Neuron (in vitro differentiated cells): ENCODE results near the gene NPVF.

Source experiments
- H2AFZ ChIP-seq: one replicate; pipeline ENCODE4 v1.6.1; 2013; ENCODE audit warnings: low read depth, mild to moderate bottlenecking, inconsistent platforms, low read length, moderate library complexity
- H3K27me3 ChIP-seq: one replicate; pipeline ENCODE4 v1.6.1; 2013; ENCODE audit warnings: low read length; ENCODE audit not compliant: insufficient read depth
- H3K36me3 ChIP-seq: one replicate; pipeline ENCODE4 v1.6.1; 2013; ENCODE audit warnings: low read length; ENCODE audit not compliant: insufficient read depth
- H3K4me1 ChIP-seq: one replicate; pipeline ENCODE4 v1.6.1; 2013; ENCODE audit warnings: low read length; ENCODE audit not compliant: insufficient read depth
- H3K4me3 ChIP-seq: 2 replicates; pipeline ENCODE4 v1.5.1; 2013; ENCODE audit warnings: mild to moderate bottlenecking, low read length, moderate library complexity
- H3K9me3 ChIP-seq: one replicate; pipeline ENCODE4 v1.6.1; 2013; ENCODE audit warnings: low read length

Gene NPVF, protein sequence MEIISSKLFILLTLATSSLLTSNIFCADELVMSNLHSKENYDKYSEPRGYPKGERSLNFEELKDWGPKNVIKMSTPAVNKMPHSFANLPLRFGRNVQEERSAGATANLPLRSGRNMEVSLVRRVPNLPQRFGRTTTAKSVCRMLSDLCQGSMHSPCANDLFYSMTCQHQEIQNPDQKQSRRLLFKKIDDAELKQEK

DNA sequence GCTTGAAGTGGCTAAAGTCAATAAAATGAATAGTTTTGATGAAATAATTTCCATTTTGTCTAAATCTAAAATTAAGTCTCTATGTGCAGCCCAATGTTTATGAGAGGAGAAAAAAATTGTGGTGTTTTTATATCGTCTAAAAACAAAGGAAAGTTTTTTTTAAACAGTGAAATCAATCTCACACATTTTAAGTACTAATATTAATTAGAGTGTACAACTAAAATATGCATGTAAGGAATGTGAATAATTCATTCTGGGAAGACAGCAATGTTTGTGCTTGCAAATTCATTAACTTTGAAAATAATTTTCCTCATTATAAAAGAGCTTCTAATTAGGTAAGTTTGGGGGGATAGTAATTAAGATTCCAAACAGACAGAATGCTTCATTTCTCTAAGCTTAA, at the start of gene NPVF:
NPVF (minus strand) TSS at position 101 of the 400 bp plus-strand sequence; CDS start at position 54, 47 bp downstream.
- Histone ChIP-seq H3K4me1 (peaks cover 9% of the 10 kb centered on the region), H3K4me3 (no peak within 1 kb of the TSS), H3K36me3 (no peaks in the 10 kb centered on the region), H2AFZ (no peak within 1 kb of the TSS), H3K27me3 (peaks cover 8% of the 10 kb centered on the region), H3K9me3 (no peaks in the 10 kb centered on the region)

DNA sequence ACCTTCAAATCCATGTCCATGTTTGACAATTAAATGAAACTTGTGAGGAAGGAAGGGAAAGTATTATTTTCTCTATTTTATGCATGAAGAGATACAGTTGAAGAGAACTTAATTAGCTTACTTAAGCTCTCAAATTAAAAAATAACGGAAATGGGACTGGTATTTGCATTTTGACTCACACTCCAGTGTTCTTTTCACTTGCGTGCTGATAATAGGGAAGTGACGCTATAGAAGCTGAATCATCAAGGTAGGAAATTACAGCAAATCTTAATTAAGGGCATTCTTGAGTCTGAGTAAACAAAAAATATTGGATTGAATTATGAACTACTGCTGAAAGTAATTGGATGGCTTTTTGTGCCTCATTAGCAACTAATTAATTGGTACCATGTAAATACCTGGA, 44.0 kb upstream of the NPVF start:
- H3K4me1 ChIP-seq: no peaks in the 10 kb centered on the region
- no peaks in the 10 kb centered on the region for H3K36me3 ChIP-seq
- H3K27me3 ChIP-seq: peaks cover 8% of the 10 kb centered on the region
- H3K4me3 ChIP-seq: no peak overlapping the region
- no peak overlapping the region for H2AFZ ChIP-seq
- H3K9me3 ChIP-seq: no peaks in the 10 kb centered on the region

DNA sequence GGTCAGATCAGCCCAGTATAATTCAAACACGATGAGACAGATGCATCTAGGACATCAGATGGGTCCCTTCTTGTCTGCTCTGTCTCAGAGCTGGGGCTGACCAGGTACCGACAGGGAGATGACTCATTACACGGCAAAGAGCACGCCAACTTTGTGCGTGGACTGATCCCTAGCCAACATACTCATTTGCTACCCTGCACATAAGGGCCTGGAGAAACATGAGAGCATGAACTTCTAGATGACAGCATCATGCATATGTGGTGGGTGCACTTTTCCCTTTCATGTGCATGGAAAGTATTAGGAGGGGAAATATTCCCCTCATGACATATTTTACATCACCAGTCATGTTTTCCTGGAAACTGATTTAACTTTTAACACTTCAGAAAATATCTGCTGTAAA, 35.1 kb upstream of the NPVF start:
- Histone ChIP-seq H3K9me3 (no peaks in the 10 kb centered on the region), H2AFZ (no peak overlapping the region), H3K36me3 (no peaks in the 10 kb centered on the region), H3K4me3 (no peak overlapping the region), H3K4me1 (peaks cover 8% of the 10 kb centered on the region), H3K27me3 (no peaks in the 10 kb centered on the region)

DNA sequence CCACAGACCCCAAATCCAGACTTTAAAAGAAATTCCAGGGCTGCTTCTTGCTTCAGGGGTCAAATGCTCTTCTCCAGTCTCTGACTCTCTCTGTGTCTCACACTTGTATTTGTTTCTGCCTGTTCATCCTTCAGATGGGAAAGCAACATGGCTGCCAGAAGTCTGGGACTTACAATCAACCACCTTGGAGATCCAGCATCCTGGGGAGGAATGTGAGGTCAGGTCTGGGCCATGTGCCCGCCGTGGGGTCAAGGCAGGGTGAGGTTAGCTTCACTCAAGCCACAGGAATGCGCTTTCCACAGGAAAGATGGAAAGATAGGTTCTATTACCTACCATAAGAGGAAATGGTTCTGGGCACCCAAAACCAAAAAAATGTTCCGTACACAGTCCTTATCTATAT, 34.3 kb upstream of the NPVF start:
- H3K4me1 ChIP-seq: peaks cover 8% of the 10 kb centered on the region
- no peak overlapping the region for H3K4me3 ChIP-seq
- H2AFZ ChIP-seq: no peak overlapping the region
- no peaks in the 10 kb centered on the region for H3K27me3 ChIP-seq
- H3K36me3 ChIP-seq: no peaks in the 10 kb centered on the region
- H3K9me3 ChIP-seq: no peaks in the 10 kb centered on the region

DNA sequence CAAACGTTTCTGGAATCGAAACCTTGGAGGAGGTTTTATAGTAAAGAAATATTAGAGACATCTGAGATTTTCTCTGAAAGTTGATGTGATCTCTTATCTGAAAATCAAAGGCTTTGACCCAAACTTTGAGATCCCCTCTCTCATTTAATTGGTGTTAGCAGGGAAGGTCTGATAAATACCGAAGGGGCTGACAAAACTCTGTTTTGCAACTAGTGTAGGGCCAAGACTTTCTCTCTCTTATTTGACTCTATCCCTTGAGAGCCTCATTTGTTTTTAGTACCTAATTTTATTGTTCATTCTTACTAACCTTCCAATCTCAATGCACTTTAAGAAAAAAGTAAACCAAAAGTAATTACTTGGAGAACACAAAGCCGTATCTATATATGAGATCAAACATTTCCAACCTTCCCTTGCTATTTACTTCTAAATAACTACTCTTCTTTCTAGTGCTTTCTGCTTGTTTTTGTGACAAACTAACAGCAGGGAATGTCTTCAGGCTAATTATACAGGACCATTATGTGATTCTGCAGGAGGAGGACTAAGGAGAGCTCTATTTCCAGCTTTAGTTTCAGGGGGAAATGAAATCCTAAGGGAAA, 33.4 kb upstream of the NPVF start:
- H3K4me1 ChIP-seq: peaks cover 8% of the 10 kb centered on the region
- H3K9me3 ChIP-seq: no peaks in the 10 kb centered on the region

DNA sequence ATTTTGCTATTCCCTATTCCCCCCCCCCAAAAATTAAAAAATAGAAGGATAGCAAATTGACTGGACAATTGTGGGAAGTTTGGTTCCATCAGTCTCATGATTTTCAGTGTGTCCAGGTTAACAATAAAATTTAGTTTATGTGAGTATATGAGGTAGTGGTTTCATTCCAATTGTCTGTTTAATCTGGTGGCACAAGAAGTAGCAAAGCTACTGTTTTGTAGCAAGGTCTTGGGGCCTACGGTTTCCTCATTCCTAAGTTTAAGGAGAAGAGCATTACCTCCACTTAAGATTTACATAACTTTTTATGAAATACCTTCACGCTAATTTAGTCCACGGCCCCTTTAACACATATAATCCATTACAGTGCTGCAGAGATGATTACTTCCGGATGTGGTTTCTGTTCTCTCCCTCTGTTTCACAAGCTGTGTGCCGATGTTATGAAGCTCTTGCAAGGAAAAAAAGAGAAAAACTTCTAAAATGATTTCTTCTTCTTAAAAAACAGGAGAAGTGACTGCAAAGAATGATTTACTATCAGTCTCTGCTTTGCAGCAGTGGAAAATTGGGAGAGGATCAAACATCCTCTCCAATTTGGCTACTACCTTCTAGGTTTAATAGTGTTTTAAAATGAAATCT, 32.7 kb upstream of the NPVF start:
- peaks cover 13% of the 10 kb centered on the region for H3K4me1 ChIP-seq
- no peaks in the 10 kb centered on the region for H3K27me3 ChIP-seq
- H3K4me3 ChIP-seq: no peak overlapping the region
- H3K36me3 ChIP-seq: no peaks in the 10 kb centered on the region
- no peaks in the 10 kb centered on the region for H3K9me3 ChIP-seq
- no peak overlapping the region for H2AFZ ChIP-seq

More for the DNA sequence above, 33.4 kb upstream of the NPVF start:
- H3K4me3 ChIP-seq: no peak overlapping the region
- H2AFZ ChIP-seq: no peak overlapping the region
- H3K27me3 ChIP-seq: no peaks in the 10 kb centered on the region
- no peaks in the 10 kb centered on the region for H3K36me3 ChIP-seq

DNA sequence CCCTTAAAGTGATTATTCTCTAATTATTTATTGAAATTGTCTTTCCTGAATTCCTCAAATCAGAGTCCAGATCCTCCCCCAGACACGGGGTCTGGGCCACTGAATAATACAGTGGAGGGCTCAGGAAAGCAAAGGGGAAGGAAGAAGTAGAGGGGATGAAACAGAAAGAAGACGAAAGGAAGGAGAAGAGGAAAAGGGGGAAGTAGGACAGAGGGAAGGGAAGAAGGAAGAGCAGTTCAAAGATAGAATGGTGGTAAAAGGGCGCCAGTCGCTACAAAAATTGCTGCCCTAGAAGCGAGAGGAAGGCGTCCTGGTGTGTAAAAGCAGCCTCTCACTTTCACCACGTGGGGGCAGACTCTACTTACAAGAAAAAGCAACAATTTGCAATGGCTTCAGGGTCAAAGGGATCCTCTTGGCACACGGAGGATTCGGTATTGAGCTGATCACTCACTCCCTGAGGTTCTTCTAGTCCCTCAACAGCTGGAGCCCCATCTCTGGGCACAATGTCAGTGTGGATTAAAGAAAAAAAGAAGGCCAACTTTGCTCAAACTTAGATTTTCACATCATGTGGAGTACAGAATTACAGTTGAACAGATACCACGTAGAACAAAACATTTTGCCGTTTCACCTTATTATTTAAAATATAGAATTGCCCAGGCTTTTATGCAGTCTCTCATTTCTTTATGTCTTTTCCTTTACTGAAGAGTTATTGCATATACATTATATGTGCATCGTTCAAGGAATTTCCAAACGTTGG, 31.4 kb upstream of the NPVF start:
- Histone ChIP-seq H3K27me3 (no peaks in the 10 kb centered on the region), H3K4me1 (peaks cover 20% of the 10 kb centered on the region)

DNA sequence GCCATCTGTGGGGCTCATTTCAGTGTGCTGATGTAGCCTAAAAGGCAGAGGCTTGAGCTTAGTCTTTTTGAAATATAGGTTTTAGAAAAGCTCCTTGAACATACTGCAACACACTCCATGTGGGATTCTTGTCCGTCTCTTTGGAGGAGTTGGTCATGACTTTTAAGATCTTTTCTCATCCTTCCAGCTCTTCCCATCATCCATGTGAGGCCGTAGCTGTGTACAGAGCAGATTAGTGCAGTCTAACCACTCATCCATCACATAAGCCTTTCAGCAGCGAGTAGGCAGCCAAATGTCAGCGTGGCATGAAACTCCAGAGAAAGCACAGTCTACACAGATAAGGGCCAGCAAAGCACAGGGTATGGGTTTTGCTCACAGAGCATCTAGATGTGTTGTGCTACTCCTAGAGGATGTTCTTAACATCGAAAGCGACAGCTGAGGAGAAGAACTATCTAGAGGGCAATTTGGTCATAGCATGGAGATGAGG, 28.1 kb upstream of the NPVF start:
- Histone ChIP-seq H3K36me3 (no peaks in the 10 kb centered on the region), H3K27me3 (no peaks in the 10 kb centered on the region), H2AFZ (no peak overlapping the region), H3K4me1 (peaks cover 13% of the 10 kb centered on the region), H3K9me3 (no peaks in the 10 kb centered on the region), H3K4me3 (no peak overlapping the region)

More for the DNA sequence above, 31.4 kb upstream of the NPVF start:
- H3K4me3 ChIP-seq: no peak overlapping the region
- H3K9me3 ChIP-seq: no peaks in the 10 kb centered on the region
- no peaks in the 10 kb centered on the region for H3K36me3 ChIP-seq
- no peak overlapping the region for H2AFZ ChIP-seq

DNA sequence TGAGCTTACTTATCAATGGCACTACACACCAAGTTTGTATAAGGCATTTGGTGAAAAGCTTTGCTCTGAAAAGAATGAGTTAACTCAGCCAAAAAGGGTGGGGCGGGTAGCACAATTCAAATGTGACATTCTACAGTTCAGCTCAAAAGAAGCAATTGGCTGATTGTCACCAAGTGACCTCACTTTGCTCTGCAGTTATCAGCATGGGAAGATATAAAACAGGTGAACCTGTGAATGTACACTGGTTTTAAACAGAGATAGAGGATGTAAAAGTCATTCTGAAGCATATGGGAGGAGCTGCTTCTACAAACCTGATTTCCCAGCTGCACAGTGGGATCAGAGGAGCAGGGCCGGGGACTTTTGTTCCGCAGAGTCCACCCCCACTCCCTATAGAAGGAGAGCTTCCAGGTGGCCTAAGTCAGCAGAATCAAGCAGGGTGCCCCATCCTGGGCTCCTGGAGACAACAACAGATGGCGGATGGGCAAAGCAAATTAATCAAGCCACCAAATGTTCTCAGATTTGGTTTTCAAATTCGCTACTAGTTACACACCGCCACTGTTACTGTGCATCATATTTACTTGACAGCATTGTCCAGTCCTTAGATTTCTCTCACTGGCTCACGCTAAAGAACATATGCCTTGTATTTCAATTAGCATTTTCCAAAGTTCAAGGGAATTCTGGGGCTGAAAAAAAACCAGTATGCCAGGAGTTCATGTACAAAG, 27.5 kb upstream of the NPVF start:
- Histone ChIP-seq H3K36me3 (no peaks in the 10 kb centered on the region), H3K27me3 (no peaks in the 10 kb centered on the region), H2AFZ (no peak overlapping the region), H3K9me3 (no peaks in the 10 kb centered on the region), H3K4me1 (peaks cover 13% of the 10 kb centered on the region), H3K4me3 (no peak overlapping the region)

DNA sequence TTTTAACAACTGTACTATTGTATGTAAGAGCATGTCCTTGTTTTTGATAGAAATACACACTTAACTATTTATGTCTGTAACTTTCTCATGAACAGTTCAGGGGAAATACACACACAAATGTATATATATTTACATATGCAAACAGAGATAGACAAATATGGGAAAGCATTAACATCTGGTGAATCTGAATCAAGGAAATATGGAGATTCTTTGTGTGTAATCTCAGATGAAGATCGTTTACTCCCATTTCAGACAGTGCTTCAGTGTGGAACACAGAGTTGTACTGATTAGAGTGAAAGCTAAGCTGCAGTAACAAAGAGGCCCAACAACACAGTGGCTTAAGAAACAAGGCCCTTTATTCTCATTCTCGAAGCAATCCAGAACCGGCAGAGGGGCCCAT, 26.3 kb upstream of the NPVF start:
- H2AFZ ChIP-seq: no peak overlapping the region

DNA sequence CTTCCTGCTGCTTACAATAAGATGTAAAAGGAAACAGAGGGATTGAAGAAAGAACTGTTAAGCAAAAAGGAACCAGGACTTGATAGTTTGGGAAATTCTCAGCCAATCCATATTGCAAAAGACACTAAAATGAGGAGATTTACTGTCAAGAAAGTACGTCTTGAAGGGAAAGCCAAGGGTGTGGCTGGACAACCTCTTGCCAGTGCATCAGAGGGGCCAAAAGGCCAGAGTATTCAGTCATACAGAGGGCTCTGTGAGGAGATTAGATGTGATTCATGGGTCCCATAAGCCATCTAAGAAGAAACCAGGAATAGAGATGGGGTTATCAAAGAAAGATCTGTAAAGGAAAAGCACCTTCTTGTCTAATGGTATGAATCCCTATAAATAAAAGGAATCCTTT, 25.4 kb upstream of the NPVF start:
- Histone ChIP-seq H3K36me3 (no peaks in the 10 kb centered on the region), H3K4me3 (no peak overlapping the region), H2AFZ (no peak overlapping the region), H3K4me1 (peaks cover 11% of the 10 kb centered on the region), H3K9me3 (no peaks in the 10 kb centered on the region), H3K27me3 (no peaks in the 10 kb centered on the region)

More for the DNA sequence above, 26.3 kb upstream of the NPVF start:
- Histone ChIP-seq H3K4me1 (peaks cover 11% of the 10 kb centered on the region), H3K9me3 (no peaks in the 10 kb centered on the region), H3K4me3 (no peak overlapping the region), H3K27me3 (no peaks in the 10 kb centered on the region), H3K36me3 (no peaks in the 10 kb centered on the region)

DNA sequence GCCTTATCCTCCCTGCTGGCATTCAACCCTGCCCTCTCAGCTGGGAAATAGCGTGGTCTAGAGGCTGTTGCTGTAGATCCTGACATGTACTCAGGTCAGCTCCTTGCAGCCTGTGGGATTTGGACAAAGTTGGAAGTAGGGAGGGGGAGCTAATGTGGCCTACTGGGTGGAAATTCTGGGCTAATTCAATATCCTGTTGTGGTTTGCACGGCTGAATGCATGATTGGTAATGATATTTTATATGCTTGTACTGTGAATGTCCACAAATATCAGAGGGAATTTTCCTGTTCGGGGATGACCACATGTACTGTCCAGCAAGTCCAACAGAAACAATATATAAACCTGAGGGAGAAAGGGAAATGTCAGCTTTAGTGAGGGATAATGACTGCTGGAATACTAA, 22.1 kb upstream of the NPVF start:
- no peaks in the 10 kb centered on the region for H3K36me3 ChIP-seq
- no peak overlapping the region for H3K4me3 ChIP-seq
- H3K27me3 ChIP-seq: peaks cover 5% of the 10 kb centered on the region
- no peaks in the 10 kb centered on the region for H3K9me3 ChIP-seq
- no peak overlapping the region for H2AFZ ChIP-seq
- H3K4me1 ChIP-seq: peaks cover under 1% of the 10 kb centered on the region
